Raji (cell line): ENCODE measurements around the gene IKZF1.
A peak's percentile ranks its signal among the peaks of the same experiment; 100 is the strongest.

ENCODE experiments used
- POLR2A ChIP-seq: IDR thresholded peaks from 2 replicates; pipeline ENCODE4 v1.6.1; 2011; ENCODE audit warnings: low read depth, low read length, control low read depth; ENCODE audit not compliant: insufficient read depth

Gene IKZF1

GRCh38 chr7:50382455-50382854, 77.9 kb downstream of the IKZF1 start:
- no peak for TF ChIP-seq POLR2A

- no peak for TF ChIP-seq POLR2A
These were observed 82.8 kb downstream of the IKZF1 start for GRCh38 chr7:50387351-50387750.

- no peak for TF ChIP-seq POLR2A
These were observed 85.4 kb downstream of the IKZF1 start for GRCh38 chr7:50389961-50390360.

GRCh38 chr7:50391386-50391785, 86.9 kb downstream of the IKZF1 start:
- TF ChIP-seq POLR2A, result no peak

- TF ChIP-seq POLR2A, result no peak
These were observed 88.6 kb downstream of the IKZF1 start for GRCh38 chr7:50393076-50393475.

- TF ChIP-seq POLR2A, result no peak
These were observed 89.2 kb downstream of the IKZF1 start for GRCh38 chr7:50393547-50394252.

- TF ChIP-seq POLR2A, result no peak
These were observed 89.8 kb downstream of the IKZF1 start for GRCh38 chr7:50394315-50394714.

- no peak for TF ChIP-seq POLR2A
These were observed 92.3 kb downstream of the IKZF1 start for GRCh38 chr7:50396856-50397255.

GRCh38 chr7:50397320-50397970, 92.9 kb downstream of the IKZF1 start:
- TF ChIP-seq POLR2A, result no peak

GRCh38 chr7:50397971-50398324, 93.4 kb downstream of the IKZF1 start:
- TF ChIP-seq POLR2A, result no peak

- no peak for TF ChIP-seq POLR2A
These were observed 94.7 kb downstream of the IKZF1 start for GRCh38 chr7:50399206-50399605.

- no peak for TF ChIP-seq POLR2A
These were observed 95.1 kb downstream of the IKZF1 start for GRCh38 chr7:50399635-50400034.

- no peak for TF ChIP-seq POLR2A
These were observed 95.6 kb downstream of the IKZF1 start for GRCh38 chr7:50400114-50400513.

- no peak for TF ChIP-seq POLR2A
These were observed 99.9 kb downstream of the IKZF1 start for GRCh38 chr7:50404392-50404791.

- TF ChIP-seq POLR2A, result no peak
These were observed 100.7 kb downstream of the IKZF1 start for GRCh38 chr7:50405221-50405620.

GRCh38 chr7:50406935-50407334, 102.4 kb downstream of the IKZF1 start:
- TF ChIP-seq POLR2A, result no peak

GRCh38 chr7:50409856-50410745, 105.6 kb downstream of the IKZF1 start:
- TF ChIP-seq POLR2A, result 0 out of 2 replicates have a peak, but pooled peaks have one; percentile 19

GRCh38 chr7:50411332-50411731, 106.8 kb downstream of the IKZF1 start:
- TF ChIP-seq POLR2A, result no peak
